ENCODE results near the gene RIMBP2.

DNA sequence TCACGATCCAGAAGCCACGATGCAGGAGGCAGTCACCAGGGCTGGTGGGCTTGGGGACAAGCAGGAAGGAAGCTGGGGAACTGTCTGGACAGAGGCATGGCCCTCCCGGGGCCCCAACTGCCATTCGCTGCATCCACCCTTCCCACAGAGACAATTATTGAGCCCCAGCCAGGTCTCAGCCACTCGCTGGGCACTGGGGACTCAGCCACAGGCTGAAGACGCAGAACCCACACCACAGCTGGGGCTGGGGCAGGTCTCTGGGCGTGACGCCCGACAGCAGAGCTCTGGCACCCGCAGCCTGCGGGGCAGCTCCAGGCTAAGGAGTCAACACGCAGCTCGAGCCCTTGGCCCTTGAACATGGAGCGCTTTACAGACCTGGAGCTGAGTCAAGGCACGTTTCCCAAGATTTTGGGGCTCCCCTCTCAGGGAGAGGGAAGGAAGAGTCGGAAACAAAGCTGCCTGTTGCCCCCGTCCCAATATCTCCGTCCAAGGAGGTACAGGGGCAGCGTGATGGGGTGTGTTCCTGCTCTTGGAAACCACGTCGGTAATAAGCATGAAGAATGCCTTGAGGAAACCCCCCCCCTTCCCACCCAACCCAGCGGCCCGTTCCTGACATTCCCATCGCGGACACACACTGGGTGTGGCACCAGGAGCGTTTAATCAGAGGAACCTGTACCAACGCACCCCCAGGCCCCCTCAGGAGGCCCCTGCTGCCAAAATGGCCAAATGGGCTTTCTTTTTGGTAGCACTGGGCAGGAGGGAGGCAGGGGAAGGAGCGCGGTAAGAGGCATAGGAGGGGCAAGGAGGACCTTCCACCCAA, 6.7 kb downstream of the RIMBP2 start:
- TF ChIP-seq, protein P1, sequence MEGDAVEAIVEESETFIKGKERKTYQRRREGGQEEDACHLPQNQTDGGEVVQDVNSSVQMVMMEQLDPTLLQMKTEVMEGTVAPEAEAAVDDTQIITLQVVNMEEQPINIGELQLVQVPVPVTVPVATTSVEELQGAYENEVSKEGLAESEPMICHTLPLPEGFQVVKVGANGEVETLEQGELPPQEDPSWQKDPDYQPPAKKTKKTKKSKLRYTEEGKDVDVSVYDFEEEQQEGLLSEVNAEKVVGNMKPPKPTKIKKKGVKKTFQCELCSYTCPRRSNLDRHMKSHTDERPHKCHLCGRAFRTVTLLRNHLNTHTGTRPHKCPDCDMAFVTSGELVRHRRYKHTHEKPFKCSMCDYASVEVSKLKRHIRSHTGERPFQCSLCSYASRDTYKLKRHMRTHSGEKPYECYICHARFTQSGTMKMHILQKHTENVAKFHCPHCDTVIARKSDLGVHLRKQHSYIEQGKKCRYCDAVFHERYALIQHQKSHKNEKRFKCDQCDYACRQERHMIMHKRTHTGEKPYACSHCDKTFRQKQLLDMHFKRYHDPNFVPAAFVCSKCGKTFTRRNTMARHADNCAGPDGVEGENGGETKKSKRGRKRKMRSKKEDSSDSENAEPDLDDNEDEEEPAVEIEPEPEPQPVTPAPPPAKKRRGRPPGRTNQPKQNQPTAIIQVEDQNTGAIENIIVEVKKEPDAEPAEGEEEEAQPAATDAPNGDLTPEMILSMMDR (IDR thresholded peaks at IDR 0.05; ENCODE audit: low read length), result no peak
- no peak for TF ChIP-seq EZH2 (IDR thresholded peaks at IDR 0.05; ENCODE audit: borderline replicate concordance, low read length)
